Measurements from ENCODE around the gene ACTL6A.

The ACTL6A gene

DNA sequence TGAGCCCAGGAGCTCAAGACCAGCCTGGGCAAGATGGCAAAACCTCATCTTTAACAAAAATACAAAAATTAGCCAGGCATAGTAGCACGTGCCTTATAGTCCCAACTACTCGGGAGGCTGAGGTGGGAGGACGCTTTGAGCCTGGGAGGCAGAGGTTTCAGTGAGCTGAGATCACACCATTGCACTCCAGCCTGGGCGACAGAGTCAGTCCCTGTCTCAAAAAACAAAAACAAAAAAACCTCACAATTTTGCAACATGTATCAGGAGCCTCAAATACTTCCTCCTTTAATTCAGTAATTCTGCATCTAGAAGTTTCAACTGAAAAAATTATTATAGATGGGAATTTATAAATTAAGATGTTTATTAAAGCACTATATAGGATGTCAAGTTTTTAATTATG is 40.6 kb downstream of the ACTL6A start:
- peak overlapping the region; percentile 86 for H3K4me3 ChIP-seq (ENCODE audit: low read length)
- H3K36me3 ChIP-seq (ENCODE audit: control insufficient read depth, low read length): peaks cover 61% of the 10 kb centered on the region
- no peaks in the 10 kb centered on the region for H3K27me3 ChIP-seq (ENCODE audit: control insufficient read depth, low read length)

DNA sequence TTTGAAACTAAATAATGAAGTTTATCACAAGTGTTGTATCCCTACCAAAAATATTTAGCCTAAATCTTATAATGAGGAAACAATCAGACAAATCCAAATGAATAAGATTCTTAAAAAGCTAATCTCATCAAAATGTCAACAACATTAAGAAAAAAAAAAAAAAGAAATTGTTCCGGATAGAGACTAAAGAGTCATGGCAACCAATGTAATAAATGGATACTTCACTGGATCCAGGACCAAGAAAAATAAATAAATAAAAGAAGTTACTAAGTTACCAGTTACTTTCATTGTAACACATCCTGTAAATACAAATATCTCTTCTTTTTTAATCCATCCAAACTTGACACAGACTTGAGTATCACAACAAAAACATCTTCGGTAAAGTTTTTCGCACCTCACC is 41.1 kb downstream of the ACTL6A start:
- TF ChIP-seq CTCF (IDR thresholded peaks at IDR 0.05; ENCODE audit: low read depth, low read length, poor library complexity, severe bottlenecking): no peak
- no peak for TF ChIP-seq EZH2phosphoT487 (IDR thresholded peaks at IDR 0.05; ENCODE audit: borderline replicate concordance, low read length)
- H3K4me3 ChIP-seq (ENCODE audit: low read length): peak overlapping the region; percentile 86

More for the DNA sequence above, 40.6 kb downstream of the ACTL6A start:
- Histone ChIP-seq H3K27ac (ENCODE audit: low read depth, low read length) (no peak overlapping the region), H3K4me1 (ENCODE audit: control insufficient read depth, low read length) (peaks cover 36% of the 10 kb centered on the region), H3K79me2 (ENCODE audit: control insufficient read depth, low read length) (peaks cover 81% of the 10 kb centered on the region), H3K4me2 (ENCODE audit: low read length) (peak overlapping the region; percentile 69), H3K9me3 (ENCODE audit: control insufficient read depth, insufficient read depth, low read length) (no peaks in the 10 kb centered on the region), H4K20me1 (ENCODE audit: control insufficient read depth, insufficient read depth, low read depth, low read length) (no peaks in the 10 kb centered on the region; the same call in 1 of the 2 replicates), H3F3A (ENCODE audit: control insufficient read depth, insufficient read depth) (peaks cover 10% of the 10 kb centered on the region), H3K9me2 (replicated peaks; ENCODE audit: control insufficient read depth, low read length) (no peaks in the 10 kb centered on the region)
- no peak for TF ChIP-seq CTCF (IDR thresholded peaks at IDR 0.05; ENCODE audit: low read depth, low read length, poor library complexity, severe bottlenecking)
- no peak for TF ChIP-seq EZH2phosphoT487 (IDR thresholded peaks at IDR 0.05; ENCODE audit: borderline replicate concordance, low read length)

GRCh38 chr3:179604321-179605078 is 41.8 kb downstream of the ACTL6A start, which contains the start of the genes MRPL47 and NDUFB5:
TSS of gene MRPL47 (minus strand) at chr3:179604638. CDS start at chr3:179604624, 14 bp downstream.
TSS of gene NDUFB5 (plus strand) at chr3:179604794. CDS start at chr3:179604816, 22 bp downstream.
- Histone ChIP-seq H3K79me2 (ENCODE audit: control insufficient read depth, low read length) (peaks cover 90% of the 10 kb centered on the region), H3K27me3 (ENCODE audit: control insufficient read depth, low read length) (no peaks in the 10 kb centered on the region), H3K4me3 (ENCODE audit: low read length) (peak within 1 kb of the TSS; percentile 86), H3K9me3 (ENCODE audit: control insufficient read depth, insufficient read depth, low read length) (no peaks in the 10 kb centered on the region), H3K9me2 (replicated peaks; ENCODE audit: control insufficient read depth, low read length) (no peaks in the 10 kb centered on the region), H4K20me1 (ENCODE audit: control insufficient read depth, insufficient read depth, low read depth, low read length) (no peaks in the 10 kb centered on the region; the same call in 1 of the 2 replicates), H3K36me3 (ENCODE audit: control insufficient read depth, low read length) (peaks cover 55% of the 10 kb centered on the region), H3F3A (ENCODE audit: control insufficient read depth, insufficient read depth) (peaks cover 10% of the 10 kb centered on the region), H3K4me2 (ENCODE audit: low read length) (peak within 1 kb of the TSS; percentile 69), H3K27ac (ENCODE audit: low read depth, low read length) (peak within 1 kb of the TSS; percentile 63), H3K4me1 (ENCODE audit: control insufficient read depth, low read length) (peaks cover 48% of the 10 kb centered on the region)
- no peak for TF ChIP-seq EZH2phosphoT487 (IDR thresholded peaks at IDR 0.05; ENCODE audit: borderline replicate concordance, low read length)
- no peak for TF ChIP-seq CTCF (IDR thresholded peaks at IDR 0.05; ENCODE audit: low read depth, low read length, poor library complexity, severe bottlenecking)

More for the DNA sequence above, 41.1 kb downstream of the ACTL6A start:
- Histone ChIP-seq H3K4me1 (ENCODE audit: control insufficient read depth, low read length) (peaks cover 41% of the 10 kb centered on the region), H3K36me3 (ENCODE audit: control insufficient read depth, low read length) (peaks cover 56% of the 10 kb centered on the region), H3K79me2 (ENCODE audit: control insufficient read depth, low read length) (peaks cover 86% of the 10 kb centered on the region), H4K20me1 (ENCODE audit: control insufficient read depth, insufficient read depth, low read depth, low read length) (no peaks in the 10 kb centered on the region; the same call in 1 of the 2 replicates), H3K27ac (ENCODE audit: low read depth, low read length) (peak overlapping the region; percentile 63), H3K9me3 (ENCODE audit: control insufficient read depth, insufficient read depth, low read length) (no peaks in the 10 kb centered on the region), H3K9me2 (replicated peaks; ENCODE audit: control insufficient read depth, low read length) (no peaks in the 10 kb centered on the region), H3K27me3 (ENCODE audit: control insufficient read depth, low read length) (no peaks in the 10 kb centered on the region), H3K4me2 (ENCODE audit: low read length) (peak overlapping the region; percentile 69), H3F3A (ENCODE audit: control insufficient read depth, insufficient read depth) (peaks cover 10% of the 10 kb centered on the region)
